ENCODE results near the gene ZNF488.

The ZNF488 gene

DNA sequence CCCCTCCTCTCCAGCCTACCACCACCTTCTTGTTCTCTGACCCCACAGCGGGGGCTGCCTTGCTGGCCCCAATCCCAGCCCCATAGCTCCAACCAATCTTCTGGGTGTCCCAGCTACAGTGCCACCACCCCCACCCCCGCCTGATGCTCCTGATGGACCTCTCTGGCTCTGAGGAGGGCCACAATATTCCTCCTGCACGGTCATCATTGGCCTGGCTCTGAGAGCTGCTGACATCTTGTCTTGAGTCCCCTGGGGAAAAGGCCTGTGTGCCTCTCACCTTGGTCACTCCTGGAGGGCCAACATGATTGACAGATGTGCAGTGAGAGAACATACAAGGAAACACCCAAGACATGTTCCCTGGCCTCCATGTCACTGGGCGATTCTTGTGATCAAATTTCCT, 54.2 kb downstream of the ZNF488 start:
- DNase-seq: no peak

DNA sequence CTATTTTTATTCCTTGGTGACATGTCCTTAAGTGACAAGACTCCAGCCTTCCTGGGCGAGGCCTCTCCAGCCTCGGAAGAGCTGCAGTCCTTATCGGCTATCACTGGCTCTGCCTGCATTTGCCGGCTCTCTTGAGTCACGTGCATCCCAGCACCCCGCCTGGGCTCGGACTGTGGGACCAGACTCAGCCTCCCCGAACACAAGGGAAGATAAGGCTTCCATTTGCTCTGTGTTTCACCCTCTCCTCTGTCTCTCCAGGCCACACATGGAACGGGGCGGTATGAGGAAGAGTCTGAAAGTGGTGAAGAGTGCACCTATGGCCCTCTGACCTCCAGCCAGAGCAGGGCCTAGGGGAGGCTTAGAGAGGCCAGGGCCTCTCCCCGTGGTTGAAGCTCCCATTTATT, 57.2 kb downstream of the ZNF488 start:
- no peak for DNase-seq

DNA sequence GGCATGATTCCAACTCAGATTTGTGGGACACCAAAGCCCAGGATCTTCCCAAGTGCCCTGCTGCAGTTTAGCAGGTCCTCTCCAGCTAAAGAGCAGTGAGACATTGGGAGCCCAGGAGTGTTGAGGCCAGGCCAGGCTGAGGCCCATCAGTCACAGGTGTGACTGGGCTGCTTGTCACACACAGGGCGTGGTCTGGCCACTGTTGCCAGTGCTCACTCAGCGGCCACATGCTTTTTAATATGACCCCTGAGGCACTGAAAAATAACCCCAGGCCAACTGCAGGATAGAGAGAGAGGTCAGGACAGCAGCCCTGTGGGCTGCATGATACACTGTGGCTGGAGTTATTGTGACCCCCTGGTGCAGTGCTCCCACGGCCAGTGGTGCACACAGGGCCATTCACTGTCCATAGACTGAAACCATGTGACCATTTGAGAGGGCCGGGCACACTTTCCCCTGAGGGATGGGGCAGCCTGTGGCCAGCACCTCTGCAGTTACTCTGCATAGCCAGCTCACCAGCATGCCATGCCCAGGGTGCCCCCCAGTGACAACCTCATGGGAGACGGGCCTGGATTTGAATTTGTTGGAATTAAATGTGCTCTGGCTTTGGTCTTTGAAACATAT, 57.7 kb downstream of the ZNF488 start:
- no peak for DNase-seq

DNA sequence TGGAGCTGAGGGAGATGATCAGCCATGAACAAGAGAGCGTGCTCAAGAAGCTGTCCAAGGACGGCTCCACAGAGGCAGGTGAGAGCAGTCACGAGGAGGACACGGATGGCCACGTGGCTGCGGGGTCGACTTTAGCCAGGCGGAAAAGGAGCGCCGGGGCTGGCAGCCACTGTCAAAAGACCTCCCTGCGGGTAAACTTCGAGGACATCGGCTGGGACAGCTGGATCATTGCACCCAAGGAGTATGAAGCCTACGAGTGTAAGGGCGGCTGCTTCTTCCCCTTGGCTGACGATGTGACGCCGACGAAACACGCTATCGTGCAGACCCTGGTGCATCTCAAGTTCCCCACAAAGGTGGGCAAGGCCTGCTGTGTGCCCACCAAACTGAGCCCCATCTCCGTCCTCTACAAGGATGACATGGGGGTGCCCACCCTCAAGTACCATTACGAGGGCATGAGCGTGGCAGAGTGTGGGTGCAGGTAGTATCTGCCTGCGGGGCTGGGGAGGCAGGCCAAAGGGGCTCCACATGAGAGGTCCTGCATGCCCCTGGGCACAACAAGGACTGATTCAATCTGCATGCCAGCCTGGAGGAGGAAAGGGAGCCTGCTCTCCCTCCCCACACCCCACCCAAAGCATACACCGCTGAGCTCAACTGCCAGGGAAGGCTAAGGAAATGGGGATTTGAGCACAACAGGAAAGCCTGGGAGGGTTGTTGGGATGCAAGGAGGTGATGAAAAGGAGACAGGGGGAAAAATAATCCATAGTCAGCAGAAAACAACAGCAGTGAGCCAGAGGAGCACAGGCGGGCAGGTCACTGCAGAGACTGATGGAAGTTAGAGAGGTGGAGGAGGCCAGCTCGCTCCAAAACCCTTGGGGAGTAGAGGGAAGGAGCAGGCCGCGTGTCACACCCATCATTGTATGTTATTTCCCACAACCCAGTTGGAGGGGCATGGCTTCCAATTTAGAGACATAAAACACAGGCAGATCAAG, 58.5 kb downstream of the ZNF488 start:
- no peak for DNase-seq

DNA sequence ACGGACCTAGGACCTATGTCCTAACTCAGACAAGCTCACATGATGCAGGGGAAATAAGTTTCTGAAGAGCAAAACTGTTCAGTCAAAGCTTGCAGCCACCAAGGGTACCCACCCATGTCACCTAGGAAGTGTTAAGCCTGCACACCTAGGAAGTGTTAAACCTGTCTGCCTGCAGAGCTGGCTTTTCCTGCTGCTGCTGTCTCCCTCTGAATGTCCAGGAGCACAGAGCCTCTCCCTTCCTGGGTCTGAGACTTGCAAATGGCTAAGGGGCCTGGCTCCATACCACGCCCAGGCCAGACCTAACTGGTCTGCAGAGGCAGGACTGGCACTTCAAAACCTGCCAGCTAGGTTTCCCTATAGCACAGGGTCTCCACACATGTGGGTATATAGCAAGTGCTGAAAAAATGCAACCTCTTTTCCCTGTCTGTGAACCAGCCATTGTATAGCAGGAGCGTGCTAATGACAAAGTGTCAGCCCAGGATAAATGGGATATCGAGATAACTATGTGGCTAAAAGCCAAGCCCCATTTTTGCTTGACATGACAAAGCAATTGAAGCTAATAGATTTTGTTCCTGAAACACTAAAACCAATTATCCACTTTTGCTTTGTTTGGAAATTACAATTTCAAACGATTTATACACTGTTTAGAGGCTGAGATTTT, 60.3 kb downstream of the ZNF488 start:
- no peak for DNase-seq

DNA sequence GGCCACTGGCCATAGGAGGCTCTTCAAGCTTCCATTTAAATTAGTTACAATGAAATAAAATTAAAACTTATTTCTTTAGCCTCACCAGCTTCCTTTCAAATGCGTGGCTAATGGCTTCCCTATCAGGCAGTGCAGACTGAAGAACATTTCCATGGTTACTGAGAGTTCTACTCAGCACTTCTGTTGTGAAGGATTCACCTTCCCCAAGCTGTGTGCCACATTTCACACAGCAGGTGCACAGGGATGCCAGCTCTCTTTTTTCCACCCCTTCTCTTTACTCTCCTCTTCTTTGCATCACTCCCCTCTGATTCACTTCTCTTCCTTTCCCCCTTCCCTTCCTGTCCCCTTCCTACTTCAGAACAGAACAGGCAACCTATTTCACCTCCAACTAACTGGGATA, 61.0 kb downstream of the ZNF488 start:
- no peak for DNase-seq

DNA sequence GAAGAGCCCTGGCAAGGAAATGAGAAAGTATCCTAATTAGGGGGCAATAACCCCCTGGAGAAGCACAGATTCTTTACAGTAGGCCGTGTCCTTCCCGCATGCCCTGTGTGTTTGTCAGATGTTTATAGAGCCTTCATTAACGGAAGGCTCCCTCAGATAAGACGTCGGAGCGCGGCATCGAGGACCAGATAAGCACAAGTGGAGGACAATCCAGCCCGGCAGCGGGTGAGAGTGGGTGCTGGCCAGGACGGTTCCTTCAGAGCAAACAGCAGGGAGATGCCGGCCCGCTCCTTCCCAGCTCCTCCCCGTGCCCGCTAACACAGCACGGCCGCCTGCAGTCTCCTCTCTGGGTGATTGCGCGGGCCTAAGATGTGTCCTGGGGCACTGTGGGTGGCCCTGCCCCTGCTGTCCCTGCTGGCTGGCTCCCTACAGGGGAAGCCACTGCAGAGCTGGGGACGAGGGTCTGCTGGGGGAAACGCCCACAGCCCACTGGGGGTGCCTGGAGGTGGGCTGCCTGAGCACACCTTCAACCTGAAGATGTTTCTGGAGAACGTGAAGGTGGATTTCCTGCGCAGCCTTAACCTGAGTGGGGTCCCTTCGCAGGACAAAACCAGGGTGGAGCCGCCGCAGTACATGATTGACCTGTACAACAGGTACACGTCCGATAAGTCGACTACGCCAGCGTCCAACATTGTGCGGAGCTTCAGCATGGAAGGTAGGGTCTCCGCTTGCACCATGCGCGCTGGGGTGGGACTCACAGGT, 61.6 kb downstream of the ZNF488 start, which contains the start of gene GDF2:
TSS of gene GDF2 (plus strand) at position 155 of the 762 bp plus-strand sequence. CDS start at position 370, 215 bp downstream.
- no peak for DNase-seq

DNA sequence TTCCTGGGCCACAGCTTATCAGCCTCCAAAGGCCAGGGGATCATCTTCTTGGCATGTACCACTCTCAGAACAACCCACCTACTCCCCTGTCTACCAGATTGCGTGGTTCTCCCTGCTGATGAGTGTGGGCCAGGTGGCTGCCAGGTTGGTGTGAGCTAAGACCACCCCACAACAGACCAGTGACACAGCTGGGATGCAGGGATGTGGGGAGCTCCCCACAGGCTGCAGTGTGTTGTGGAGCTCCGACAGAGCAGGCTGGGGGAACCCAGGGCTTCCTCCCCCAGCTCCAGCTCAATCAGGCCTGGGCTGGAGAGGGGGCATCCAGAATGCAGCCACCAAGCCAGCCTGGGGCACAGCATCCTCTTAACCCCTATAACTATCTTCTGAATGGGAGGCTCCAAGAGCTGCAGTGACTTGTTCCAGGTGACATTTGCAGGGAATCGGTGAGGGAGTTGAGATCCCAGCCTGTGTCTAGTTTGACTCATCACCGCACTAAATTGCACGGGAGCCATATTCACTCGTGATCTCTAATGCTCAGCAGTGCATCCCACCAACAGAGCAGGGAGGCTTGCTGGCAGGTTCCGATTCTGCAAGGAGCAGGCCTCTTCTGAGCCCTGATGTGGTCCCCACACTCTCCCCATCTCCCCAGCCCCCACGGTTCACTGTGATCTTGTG, 62.4 kb downstream of the ZNF488 start:
- DNase-seq: no peak

DNA sequence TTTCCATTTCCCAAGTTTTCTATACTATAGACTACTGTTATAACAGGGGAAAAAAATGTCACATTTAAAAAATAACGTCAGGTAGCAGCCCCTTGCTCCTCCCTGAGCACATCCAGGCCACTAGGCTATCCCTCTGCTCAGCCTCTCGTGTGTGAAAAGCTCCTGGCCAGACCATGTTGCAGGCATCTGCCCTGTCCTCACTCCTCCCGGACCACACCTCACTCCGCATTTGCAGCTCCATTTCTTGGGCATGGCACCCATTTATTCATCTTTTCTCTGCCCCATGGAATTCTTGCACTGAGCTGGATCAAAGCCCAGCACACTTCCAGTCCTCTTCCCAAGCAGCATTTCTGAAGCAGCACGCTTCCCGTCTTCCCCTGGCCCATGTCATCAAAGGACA, 63.3 kb downstream of the ZNF488 start:
- DNase-seq: no peak

DNA sequence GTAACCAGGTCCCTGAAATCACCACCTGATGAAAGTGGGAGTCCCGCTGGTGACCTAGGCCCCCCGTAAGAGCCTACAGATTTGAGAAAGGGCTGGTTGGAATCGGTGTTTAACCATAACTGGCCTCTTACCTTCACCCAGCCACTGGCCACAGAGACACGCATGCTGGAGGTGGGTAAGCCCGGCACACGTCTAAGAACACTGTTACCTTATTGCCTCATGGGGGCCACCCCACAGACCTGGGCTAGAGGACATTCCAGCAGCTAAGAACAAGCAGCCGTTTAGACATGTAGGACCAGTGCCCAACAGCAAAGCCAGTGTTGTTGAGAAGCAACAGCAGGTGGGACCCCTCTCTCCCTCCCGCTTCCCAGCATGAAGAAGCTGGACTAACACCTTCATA, 64.3 kb downstream of the ZNF488 start:
- no peak for DNase-seq

DNA sequence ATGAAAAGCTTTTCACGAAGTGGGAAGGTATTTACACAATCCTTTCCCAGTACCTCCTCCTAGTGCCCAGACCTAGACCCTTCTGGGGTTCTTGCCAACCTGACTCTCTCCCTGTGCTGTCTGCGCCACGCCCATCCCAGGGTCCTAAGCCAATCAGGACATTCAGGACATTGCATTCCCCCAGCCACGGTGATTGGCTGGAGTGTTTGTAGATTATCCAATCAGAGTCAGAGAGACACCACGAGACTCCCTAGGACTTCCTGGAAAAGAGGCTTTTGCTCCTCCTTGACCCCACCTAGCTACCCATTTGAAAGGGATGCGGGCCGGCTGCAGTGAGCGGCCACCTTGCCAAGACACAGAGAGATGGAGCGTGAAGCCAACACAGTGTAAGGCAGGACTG, 65.4 kb downstream of the ZNF488 start:
- no peak for DNase-seq

DNA sequence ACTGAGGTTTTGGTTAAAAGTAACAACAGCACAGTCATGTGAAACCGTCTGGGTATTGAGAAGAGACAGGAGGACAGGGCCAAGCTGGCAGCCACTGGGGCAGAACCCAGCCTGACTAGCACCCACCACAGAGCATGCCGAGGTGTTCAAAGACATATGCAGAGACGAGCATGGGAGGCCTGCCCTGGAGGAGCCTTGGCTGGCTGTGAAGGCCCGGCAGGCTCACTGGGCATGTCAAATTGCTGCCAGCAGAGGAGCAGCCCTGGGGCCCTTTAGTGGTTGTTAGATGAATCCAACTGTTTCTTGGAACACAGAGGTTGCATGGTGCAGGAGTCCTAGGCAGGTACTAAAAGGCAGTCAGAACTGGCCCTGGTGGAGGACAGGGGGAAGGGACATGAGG, 66.8 kb downstream of the ZNF488 start:
- DNase-seq: no peak

DNA sequence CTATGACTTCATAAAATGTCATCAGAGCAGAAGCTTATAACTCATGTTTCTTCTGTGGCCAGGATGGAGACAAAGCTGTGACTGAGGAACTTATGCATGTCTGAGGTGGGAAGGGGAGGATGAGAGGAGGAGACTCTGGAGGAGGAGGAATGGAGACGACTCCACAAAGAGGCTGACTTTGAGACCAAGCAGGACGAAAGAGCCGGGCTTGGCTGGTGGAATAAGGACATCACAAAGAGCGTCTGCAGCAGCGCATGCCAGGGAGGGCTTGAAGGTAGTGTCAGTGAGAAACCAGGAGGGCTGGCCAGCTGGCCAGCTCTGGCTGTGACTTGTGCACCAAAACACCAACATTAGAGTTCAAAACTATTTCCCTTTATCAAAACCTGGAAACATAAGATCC, 68.0 kb downstream of the ZNF488 start:
- no peak for DNase-seq
